Measurements from ENCODE around the gene SH3RF3. TPM values are rescaled to one million over a fixed set of nuclear protein-coding genes. Genes with fewer than 3 reads are reported as not detected.

Gene SH3RF3
- total RNA-seq, 2 donors from 2014 or later: 1.4 to 17.0 TPM

DNA sequence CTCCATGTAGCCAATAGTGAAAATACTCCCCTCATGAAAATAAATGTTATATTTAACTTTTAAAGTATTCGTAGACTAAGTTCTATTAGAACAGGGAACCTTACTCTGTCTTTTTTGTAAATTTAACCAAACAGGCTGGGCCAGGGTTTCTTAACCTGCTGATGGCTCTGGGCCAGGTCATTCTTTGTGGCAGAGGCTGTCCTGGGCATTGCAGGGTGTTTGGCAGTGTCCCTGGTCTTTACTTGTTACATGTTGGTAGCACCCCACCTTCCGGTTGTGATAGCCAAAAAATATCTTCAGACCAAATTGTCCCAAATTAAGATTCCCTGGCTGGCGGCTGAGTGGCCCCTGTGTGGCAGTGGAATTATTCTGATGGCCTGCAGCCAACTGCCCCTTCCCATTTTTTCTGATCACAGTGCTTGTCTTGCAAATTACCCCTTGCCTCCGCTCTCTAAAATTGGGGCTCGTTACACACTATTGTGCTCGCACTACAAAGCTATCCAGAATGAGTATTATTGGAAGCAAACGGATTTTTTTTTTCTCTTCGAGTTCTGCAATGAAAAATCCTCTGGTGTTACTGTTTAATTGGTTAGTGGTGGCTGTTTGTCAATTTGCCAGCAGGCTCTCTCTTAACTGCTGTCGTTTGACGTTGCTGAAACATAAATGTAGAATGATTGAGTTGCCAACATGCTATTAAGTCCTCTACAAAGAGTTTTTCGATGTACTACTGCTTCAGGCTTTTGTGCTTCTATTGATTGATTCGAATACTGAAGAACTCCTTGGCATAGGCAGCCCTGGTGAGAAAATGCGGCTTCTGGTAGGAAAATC, 216.9 kb downstream of the SH3RF3 start:
- no peaks in the 10 kb centered on the region for H3K9me3 ChIP-seq
- intact Hi-C loops (cut with DNase I): no loop called here
- H3K4me3 ChIP-seq: no peak overlapping the region
- TF ChIP-seq POLR2A (IDR thresholded peaks at IDR 0.05) (no peak), POLR2AphosphoS5 (IDR thresholded peaks at IDR 0.05) (no peak)
- TF ChIP-seq, protein P1, sequence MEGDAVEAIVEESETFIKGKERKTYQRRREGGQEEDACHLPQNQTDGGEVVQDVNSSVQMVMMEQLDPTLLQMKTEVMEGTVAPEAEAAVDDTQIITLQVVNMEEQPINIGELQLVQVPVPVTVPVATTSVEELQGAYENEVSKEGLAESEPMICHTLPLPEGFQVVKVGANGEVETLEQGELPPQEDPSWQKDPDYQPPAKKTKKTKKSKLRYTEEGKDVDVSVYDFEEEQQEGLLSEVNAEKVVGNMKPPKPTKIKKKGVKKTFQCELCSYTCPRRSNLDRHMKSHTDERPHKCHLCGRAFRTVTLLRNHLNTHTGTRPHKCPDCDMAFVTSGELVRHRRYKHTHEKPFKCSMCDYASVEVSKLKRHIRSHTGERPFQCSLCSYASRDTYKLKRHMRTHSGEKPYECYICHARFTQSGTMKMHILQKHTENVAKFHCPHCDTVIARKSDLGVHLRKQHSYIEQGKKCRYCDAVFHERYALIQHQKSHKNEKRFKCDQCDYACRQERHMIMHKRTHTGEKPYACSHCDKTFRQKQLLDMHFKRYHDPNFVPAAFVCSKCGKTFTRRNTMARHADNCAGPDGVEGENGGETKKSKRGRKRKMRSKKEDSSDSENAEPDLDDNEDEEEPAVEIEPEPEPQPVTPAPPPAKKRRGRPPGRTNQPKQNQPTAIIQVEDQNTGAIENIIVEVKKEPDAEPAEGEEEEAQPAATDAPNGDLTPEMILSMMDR (IDR thresholded peaks at IDR 0.05): no peak
- 60% methylated on average over 13 of the region's 13 CpGs for WGBS
- H3K27me3 ChIP-seq (replicated peaks; ENCODE audit: insufficient read depth): no peaks in the 10 kb centered on the region
- H3K36me3 ChIP-seq: no peaks in the 10 kb centered on the region
- DNase-seq (ENCODE audit: low spot score): peak; percentile 33
- no peaks in the 10 kb centered on the region for H3K4me1 ChIP-seq (replicated peaks)
- H3K27ac ChIP-seq: no peak overlapping the region

DNA sequence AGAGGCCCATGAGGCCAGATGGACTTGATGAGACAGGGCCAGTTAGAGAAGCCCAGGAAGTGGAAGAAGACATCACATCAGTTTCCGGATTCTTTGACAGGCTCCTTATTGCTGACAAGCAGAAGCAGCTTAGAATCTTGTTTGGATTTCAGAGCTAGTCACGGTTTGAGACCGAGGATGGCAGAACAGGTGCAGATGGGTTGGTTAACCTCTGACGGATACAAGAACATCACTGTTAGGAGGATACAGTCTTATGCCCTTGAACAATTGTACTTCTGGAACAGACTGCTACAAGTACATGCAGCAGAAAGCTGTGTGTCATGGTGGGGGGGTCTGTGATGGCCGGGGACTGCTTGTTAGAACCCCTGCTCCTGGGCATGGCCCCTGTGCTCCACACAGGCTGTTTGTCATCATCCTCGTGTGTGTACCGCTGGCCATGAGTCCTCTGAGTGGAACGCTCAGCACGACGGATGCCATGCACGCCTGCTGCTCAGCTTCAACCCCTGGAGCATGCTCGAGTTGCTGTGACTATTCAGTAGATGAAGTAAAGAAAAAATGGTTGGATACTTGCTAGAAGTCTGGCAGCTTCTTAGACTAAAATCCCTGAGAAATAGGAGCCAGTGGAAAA, 217.7 kb downstream of the SH3RF3 start:
- no peak overlapping the region for H3K27ac ChIP-seq
- H3K36me3 ChIP-seq: no peaks in the 10 kb centered on the region
- H3K4me3 ChIP-seq: no peak overlapping the region
- no peaks in the 10 kb centered on the region for H3K27me3 ChIP-seq (replicated peaks; ENCODE audit: insufficient read depth)
- intact Hi-C loops (cut with DNase I): no loop called here
- 91% methylated on average over 12 of the region's 12 CpGs for WGBS
- H3K9me3 ChIP-seq: no peaks in the 10 kb centered on the region
- peaks cover 3% of the 10 kb centered on the region for H3K4me1 ChIP-seq (replicated peaks)
- TF ChIP-seq POLR2A (IDR thresholded peaks at IDR 0.05) (no peak), POLR2AphosphoS5 (IDR thresholded peaks at IDR 0.05) (no peak)
- TF ChIP-seq, protein P1 (IDR thresholded peaks at IDR 0.05): no peak
- no peak for DNase-seq (ENCODE audit: low spot score)

DNA sequence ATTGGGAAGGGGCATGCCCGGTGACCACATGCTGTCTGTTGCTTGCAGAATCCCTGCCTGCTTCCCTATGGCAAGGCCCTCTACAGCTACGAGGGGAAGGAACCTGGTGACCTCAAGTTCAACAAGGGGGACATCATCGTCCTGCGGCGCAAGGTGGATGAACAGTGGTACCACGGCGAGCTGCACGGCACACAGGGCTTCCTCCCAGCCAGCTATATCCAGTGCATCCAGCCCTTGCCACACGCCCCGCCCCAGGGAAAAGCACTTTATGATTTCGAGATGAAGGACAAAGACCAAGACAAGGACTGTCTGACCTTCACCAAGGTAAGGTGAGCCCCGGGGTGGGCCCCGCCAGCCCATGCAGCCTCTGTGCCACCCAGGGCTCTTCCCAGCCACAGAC, 218.6 kb downstream of the SH3RF3 start:
- TF ChIP-seq POLR2AphosphoS5 (IDR thresholded peaks at IDR 0.05): no peak
- TF ChIP-seq POLR2A (IDR thresholded peaks at IDR 0.05): no peak
- TF ChIP-seq, protein P1 (IDR thresholded peaks at IDR 0.05): no peak
- Histone ChIP-seq H3K36me3 (no peaks in the 10 kb centered on the region), H3K9me3 (no peaks in the 10 kb centered on the region), H3K27ac (no peak overlapping the region), H3K4me3 (no peak overlapping the region), H3K4me1 (replicated peaks) (peaks cover 3% of the 10 kb centered on the region), H3K27me3 (replicated peaks; ENCODE audit: insufficient read depth) (no peaks in the 10 kb centered on the region)
- WGBS: 93% methylated on average over 13 of the region's 13 CpGs
- intact Hi-C loops (cut with DNase I): no loop called here
- no peak for DNase-seq (ENCODE audit: low spot score)

DNA sequence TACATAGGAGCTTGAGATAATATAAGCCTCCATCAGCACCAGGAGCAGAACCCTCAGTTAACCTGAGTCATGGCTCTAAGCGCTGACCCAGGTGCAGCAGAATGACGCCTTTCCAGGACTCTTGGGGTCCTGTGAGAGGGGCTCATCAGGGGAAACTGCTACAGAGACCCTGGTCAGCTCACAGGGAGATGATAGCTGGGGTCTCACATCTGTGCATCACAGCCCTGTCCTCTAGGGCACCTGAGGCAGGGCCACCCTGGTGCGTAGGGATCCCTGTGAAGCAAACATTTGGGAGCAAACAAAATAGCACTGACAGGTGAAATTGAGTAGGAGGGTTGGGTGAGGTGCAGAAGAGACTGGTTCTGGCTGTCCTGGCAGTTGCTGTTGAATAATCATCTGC, 219.2 kb downstream of the SH3RF3 start:
- no peak for TF ChIP-seq POLR2AphosphoS5 (IDR thresholded peaks at IDR 0.05)
- no peak for TF ChIP-seq POLR2A (IDR thresholded peaks at IDR 0.05)
- TF ChIP-seq, protein P1 (IDR thresholded peaks at IDR 0.05): no peak
- Histone ChIP-seq H3K27ac (no peak overlapping the region), H3K4me3 (no peak overlapping the region), H3K27me3 (replicated peaks; ENCODE audit: insufficient read depth) (no peaks in the 10 kb centered on the region), H3K36me3 (no peaks in the 10 kb centered on the region), H3K4me1 (replicated peaks) (peaks cover 3% of the 10 kb centered on the region), H3K9me3 (no peaks in the 10 kb centered on the region)
- intact Hi-C loops (cut with DNase I): no loop called here
- no peak for DNase-seq (ENCODE audit: low spot score)
- 92% methylated on average over 3 of the region's 3 CpGs for WGBS
